MG63 (cell line): Measurements from ENCODE around the gene HOXA10. TPM values are rescaled to one million over a fixed set of nuclear protein-coding genes. Genes with fewer than 3 reads are reported as not detected.

Experiments
- DNase-seq: peaks from one replicate; pipeline ENCODE4 v3.0.0-alpha.2; 2020
- H3K27me3 ChIP-seq: fragments of 250-450 bp; sonication (Bioruptor Pico); 2 replicates; pipeline ENCODE4 v1.5.1; 2020; ENCODE audit warnings: mild to moderate bottlenecking, moderate library complexity
- H3K36me3 ChIP-seq: fragments of 250-450 bp; sonication (Bioruptor Pico); 2 replicates; pipeline ENCODE4 v1.5.1; 2020; ENCODE audit warnings: mild to moderate bottlenecking, moderate library complexity
- H3K4me3 ChIP-seq: fragments of 250-450 bp; sonication (Bioruptor Pico); 2 replicates; pipeline ENCODE4 v1.5.1; 2020; ENCODE audit warnings: mild to moderate bottlenecking, moderate library complexity
- H3K9me3 ChIP-seq: fragments of 250-450 bp; sonication (Bioruptor Pico); 2 replicates; pipeline ENCODE4 v1.5.1; 2020; ENCODE audit warnings: mild to moderate bottlenecking, moderate library complexity
- total RNA-seq: library from RNA; depleted of rRNA; stranded (reverse); fragments of >200 nt; shearing (Covaris generic); gene quantifications from 2 replicates; pipeline ENCODE4 v1.2.3, GENCODE V29; 2014; ENCODE audit warnings: low replicate concordance

HOXA10 gene
- total RNA-seq, 1 experiment from 2014 or later = 26.7 TPM

GRCh38 chr7:27176962-27177794 lies 3.1 kb upstream of the HOXA10 start:
- peak; percentile 50 for DNase-seq
- peak overlapping the region; percentile 51 for H3K4me3 ChIP-seq
- H3K9me3 ChIP-seq = no peaks in the 10 kb centered on the region
- peaks cover 10% of the 10 kb centered on the region for H3K36me3 ChIP-seq
- H3K27me3 ChIP-seq = no peaks in the 10 kb centered on the region

- no peak for DNase-seq
- Histone ChIP-seq H3K36me3 (peaks cover 15% of the 10 kb centered on the region), H3K9me3 (no peaks in the 10 kb centered on the region), H3K27me3 (no peaks in the 10 kb centered on the region), H3K4me3 (peak overlapping the region; percentile 51; the same call in 1 of the 2 replicates)
Measured at GRCh38 chr7:27176524-27176845, 2.4 kb upstream of the HOXA10 start.

- Histone ChIP-seq H3K36me3 (peaks cover 21% of the 10 kb centered on the region), H3K9me3 (no peaks in the 10 kb centered on the region), H3K4me3 (peak overlapping the region; percentile 20; the same call in 1 of the 2 replicates), H3K27me3 (no peaks in the 10 kb centered on the region)
- peak; percentile 54 for DNase-seq
Measured at GRCh38 chr7:27175626-27176523, 1.8 kb upstream of the HOXA10 start.

GRCh38 chr7:27174874-27175625 lies 930 bp upstream of the HOXA10 start:
- DNase-seq = peak; percentile 59
- Histone ChIP-seq H3K27me3 (no peaks in the 10 kb centered on the region), H3K4me3 (0 out of 2 replicates have a peak overlapping the region, but pooled peaks have one; percentile 20), H3K36me3 (peaks cover 25% of the 10 kb centered on the region), H3K9me3 (no peaks in the 10 kb centered on the region)

GRCh38 chr7:27173511-27173955 lies 587 bp downstream of the HOXA10 start:
- Histone ChIP-seq H3K4me3 (peak overlapping the region; percentile 62), H3K9me3 (no peaks in the 10 kb centered on the region), H3K36me3 (peaks cover 31% of the 10 kb centered on the region), H3K27me3 (no peaks in the 10 kb centered on the region)
- peak; percentile 68 for DNase-seq

GRCh38 chr7:27172823-27173510 lies 1.2 kb downstream of the HOXA10 start:
- no peaks in the 10 kb centered on the region for H3K9me3 ChIP-seq
- peaks cover 32% of the 10 kb centered on the region for H3K36me3 ChIP-seq
- peak overlapping the region; percentile 62 for H3K4me3 ChIP-seq
- H3K27me3 ChIP-seq = no peaks in the 10 kb centered on the region
- peak; percentile 95 for DNase-seq

GRCh38 chr7:27172315-27172774 lies 1.8 kb downstream of the HOXA10 start:
- DNase-seq = peak; percentile 74
- H3K27me3 ChIP-seq = no peaks in the 10 kb centered on the region
- no peaks in the 10 kb centered on the region for H3K9me3 ChIP-seq
- H3K36me3 ChIP-seq = peaks cover 35% of the 10 kb centered on the region
- H3K4me3 ChIP-seq = peak overlapping the region; percentile 62

GRCh38 chr7:27171637-27172314 lies 2.3 kb downstream of the HOXA10 start:
- peak; percentile 39 for DNase-seq
- peaks cover 34% of the 10 kb centered on the region for H3K36me3 ChIP-seq
- no peaks in the 10 kb centered on the region for H3K27me3 ChIP-seq
- no peaks in the 10 kb centered on the region for H3K9me3 ChIP-seq
- H3K4me3 ChIP-seq = peak overlapping the region; percentile 62

- H3K4me3 ChIP-seq = peak overlapping the region; percentile 62
- no peaks in the 10 kb centered on the region for H3K27me3 ChIP-seq
Measured at GRCh38 chr7:27171325-27171636, 2.8 kb downstream of the HOXA10 start.

GRCh38 chr7:27170426-27171324 lies 3.4 kb downstream of the HOXA10 start:
- Histone ChIP-seq H3K4me3 (peak overlapping the region; percentile 62), H3K27me3 (no peaks in the 10 kb centered on the region), H3K9me3 (no peaks in the 10 kb centered on the region), H3K36me3 (peaks cover 31% of the 10 kb centered on the region)
- no peak for DNase-seq

More at GRCh38 chr7:27171325-27171636, 2.8 kb downstream of the HOXA10 start:
- peak; percentile 73 for DNase-seq
- Histone ChIP-seq H3K9me3 (no peaks in the 10 kb centered on the region), H3K36me3 (peaks cover 31% of the 10 kb centered on the region)

GRCh38 chr7:27169658-27170425 lies 4.3 kb downstream of the HOXA10 start:
- Histone ChIP-seq H3K27me3 (no peaks in the 10 kb centered on the region), H3K9me3 (no peaks in the 10 kb centered on the region), H3K36me3 (peaks cover 35% of the 10 kb centered on the region), H3K4me3 (peak overlapping the region; percentile 62)
- DNase-seq = peak; percentile 69

GRCh38 chr7:27168265-27168947 lies 5.7 kb downstream of the HOXA10 start:
- peak overlapping the region; percentile 62 for H3K4me3 ChIP-seq
- no peaks in the 10 kb centered on the region for H3K9me3 ChIP-seq
- no peaks in the 10 kb centered on the region for H3K27me3 ChIP-seq
- peak; percentile 71 for DNase-seq
- peaks cover 50% of the 10 kb centered on the region for H3K36me3 ChIP-seq

- no peaks in the 10 kb centered on the region for H3K27me3 ChIP-seq
- H3K4me3 ChIP-seq = peak overlapping the region; percentile 62
- peak; percentile 53 for DNase-seq
- H3K9me3 ChIP-seq = no peaks in the 10 kb centered on the region
- H3K36me3 ChIP-seq = peaks cover 55% of the 10 kb centered on the region
Measured at GRCh38 chr7:27167916-27168264, 6.2 kb downstream of the HOXA10 start.
